K562 (cell line): ENCODE measurements around the gene B3GLCT. TPM values are rescaled to one million over a fixed set of nuclear protein-coding genes. Genes with fewer than 3 reads are reported as not detected.

Source experiments
- ATAC-seq: fragments of 200-7000 bp; cut with Tn5 transposase; 3 replicates; pipeline ENCODE4 v1.9.1; 2020; ENCODE audit warnings: moderate library complexity
- BruUV-seq: library from RNA; stranded (reverse); fragments of 400-500 nt; replicated peaks from 2 replicates; lab custom pipeline; 2021; lab: Mats Ljungman, UMichigan
- CTCF ChIA-PET: fragments of 300-600 bp; formaldehyde crosslinking; extraction: SDS; loops from one replicate; lab custom pipeline; 2021; ENCODE audit warnings: low intra/inter-chr PET ratio; lab: Yijun Ruan, JAX
- POLR2A ChIA-PET: fragments of 300-600, 350-650 bp; sonication (Branson Sonifier 250); formaldehyde crosslinking; extraction: SDS; loops from one replicate; lab custom pipeline; 2021; ENCODE audit warnings: antibody characterized with exemption, inconsistent platforms; lab: Yijun Ruan, JAX
- DNase-seq, 4 experiments: peaks; one replicate each; pipeline versions ENCODE4 v3.0.0 to v3.0.0-alpha.2; 2011 to 2018; ENCODE audit warnings: low spot score in 3 of 4, mixed read lengths in 3 of 4; ENCODE audit errors: extremely low read depth in 1 of 4
- FAIRE-seq: peaks from 2 replicates; lab custom pipeline; 2011; peaks lifted over from hg19 to GRCh38; lab: Jason Lieb, UNC
- H2AFZ ChIP-seq: 2 replicates; pipeline ENCODE4 v1.6.0; 2011; ENCODE audit warnings: low read depth, low read length, control low read depth, inconsistent platforms
- H3K27ac ChIP-seq: fragments of 200-600 bp; 3 replicates; pipeline ENCODE4 v1.8.0; 2011; ENCODE audit warnings: low read depth, mild to moderate bottlenecking, control low read depth, inconsistent platforms, low read length, moderate library complexity, mixed read lengths; ENCODE audit errors: extremely low read depth
- H3K27me3 ChIP-seq, 2 experiments: fragments of 300-600 bp in 1 of 2; 2 replicates in 1 of 2; 3 replicates in 1 of 2; pipeline versions ENCODE4 v1.6.0 to v1.8.0; 2011; ENCODE audit warnings: inconsistent platforms in 2 of 2, low read length in 2 of 2, mild to moderate bottlenecking in 1 of 2, mixed read lengths in 1 of 2, moderate library complexity in 1 of 2; ENCODE audit not compliant: control insufficient read depth in 2 of 2, insufficient read depth in 2 of 2
- H3K36me3 ChIP-seq: fragments of 300-600 bp; 3 replicates; pipeline ENCODE4 v1.8.0; 2011; ENCODE audit warnings: mild to moderate bottlenecking, low read length, inconsistent platforms; ENCODE audit not compliant: control insufficient read depth, insufficient read depth
- H3K4me1 ChIP-seq, 2 experiments: fragments of 200-600 bp in 1 of 2; replicated peaks in 1 of 2; 2 replicates in 1 of 2; 3 replicates in 1 of 2; pipeline versions ENCODE4 v1.5.1 to v1.8.0; 2011; ENCODE audit warnings: inconsistent platforms in 2 of 2, low read length in 2 of 2, mild to moderate bottlenecking in 1 of 2, mixed read lengths in 1 of 2, moderate library complexity in 1 of 2; ENCODE audit not compliant: control insufficient read depth in 2 of 2, insufficient read depth in 2 of 2
- H3K4me2 ChIP-seq: 2 replicates; pipeline ENCODE4 v1.6.1; 2011; ENCODE audit warnings: low read length, control low read depth, inconsistent platforms, mixed read lengths; ENCODE audit not compliant: insufficient read depth
- H3K4me3 ChIP-seq: fragments of 200-600 bp; sonication (generic), shearing (Covaris generic); 2 replicates; pipeline ENCODE4 v1.5.1; 2016; ENCODE audit warnings: control low read depth, inconsistent platforms
- H3K79me2 ChIP-seq: fragments of 200-600 bp; 3 replicates; pipeline ENCODE4 v1.8.0; 2011; ENCODE audit warnings: low read length, inconsistent platforms; ENCODE audit not compliant: control insufficient read depth, insufficient read depth
- H3K9ac ChIP-seq, 2 experiments: 2 replicates each; pipeline versions ENCODE4 v1.6.0 to v1.6.1; 2011; ENCODE audit warnings: low read depth in 2 of 2, low read length in 2 of 2, control low read depth in 1 of 2, inconsistent platforms in 1 of 2, mild to moderate bottlenecking in 1 of 2, mixed read lengths in 1 of 2; ENCODE audit not compliant: insufficient read depth in 1 of 2
- H3K9me1 ChIP-seq: one replicate; pipeline ENCODE4 v1.6.0; 2011; ENCODE audit warnings: inconsistent platforms, mild to moderate bottlenecking, low read length, moderate library complexity; ENCODE audit not compliant: control insufficient read depth, insufficient read depth
- H3K9me3 ChIP-seq: replicated peaks from 2 replicates; pipeline ENCODE4 v1.5.1; 2011; ENCODE audit warnings: low read depth, low read length, inconsistent platforms; ENCODE audit not compliant: control insufficient read depth, insufficient read depth
- H4K20me1 ChIP-seq: replicated peaks from 2 replicates; pipeline ENCODE4 v1.6.1; 2011; ENCODE audit warnings: low read length, inconsistent platforms, mixed read lengths; ENCODE audit not compliant: control insufficient read depth, insufficient read depth
- BRD4 ChIP-seq: fragments of 200-600 bp; sonication (generic); IDR thresholded peaks from 2 replicates; pipeline ENCODE4 v1.6.1; 2017; ENCODE audit warnings: inconsistent platforms
- EWSR1 ChIP-seq: fragments of 450-650 bp; IDR thresholded peaks from 2 replicates; pipeline ENCODE4 v1.6.1; 2018; ENCODE audit warnings: borderline replicate concordance, mild to moderate bottlenecking, low read depth, moderate library complexity; ENCODE audit not compliant: partially characterized antibody
- FUS ChIP-seq: fragments of 200-400 bp; formaldehyde crosslinking; optimal IDR thresholded peaks from 2 replicates; pipeline ENCODE3; 2017; ENCODE audit warnings: low read depth, low read length
- SNRNP70 ChIP-seq: fragments of 200-400 bp; formaldehyde crosslinking; optimal IDR thresholded peaks from 2 replicates; pipeline ENCODE3; 2017; ENCODE audit warnings: low read depth, low read length
- TRIM24 ChIP-seq, 2 experiments: fragments of 450-650 bp; IDR thresholded peaks; 2 replicates each; pipeline ENCODE4 v1.6.1; 2016
- ZBTB9 ChIP-seq: fragments of 450-650 bp; formaldehyde crosslinking; IDR thresholded peaks from 2 replicates; pipeline ENCODE4 v1.4.0; 2020; ENCODE audit warnings: mild to moderate bottlenecking, moderate library complexity
- ZNF512 ChIP-seq: IDR thresholded peaks from 2 replicates; pipeline ENCODE4 v1.6.1; 2016; ENCODE audit warnings: missing genetic modification characterization, missing compliant biosample characterization
- WGBS: fragments of 100-300 bp; shearing (Covaris generic); methylation state at CpG from one replicate; pipeline ENCODE4 v1.1.6; 2016; ENCODE audit warnings: low coverage, mixed read lengths; ENCODE audit not compliant: insufficient coverage; ENCODE audit errors: missing lambda C conversion rate; 5-methylcytosine and 5-hydroxymethylcytosine counted together
- in situ Hi-C: fragments of 300-500 bp; cut with MboI; formaldehyde crosslinking; loops from 4 replicates; pipeline ENCODE4 v1.15.0; 2018; ENCODE audit warnings: inconsistent platforms, mixed read lengths
- intact Hi-C: fragments of 100-400 bp; cut with micrococcal nuclease; formaldehyde crosslinking; loops from 2 replicates; pipeline ENCODE4 v1.14.2; 2022
- polyA plus RNA-seq, 8 experiments: library from polyadenylated mRNA; depleted of rRNA in 4 of 8; stranded (reverse) in 5 of 8; unstranded in 3 of 8; fragments of >200 nt; fragmentation: Nextera tagmentation in 2 of 8; fragmentation: Illumina TruSeq in 1 of 8; extraction: Ambion mirVana in 2 of 8; extraction: Trizol in 1 of 8; gene quantifications; 2 replicates each; pipeline versions ENCODE4 v1.2.1 to v1.2.3, GENCODE V29; 2011 to 2014; ENCODE audit warnings: inconsistent platforms in 1 of 8, missing spikeins in 1 of 8
- total RNA-seq, 7 experiments: library from RNA; depleted of rRNA in 6 of 7; stranded (reverse); fragments of >200 nt in 6 of 7; fragmentation: Illumina TruSeq in 2 of 7; extraction: Trizol in 2 of 7; gene quantifications; 2 replicates each; pipeline versions ENCODE4 v1.2.1 to v1.2.3, GENCODE V29; 2011 to 2021; ENCODE audit warnings: low replicate concordance in 1 of 7
- TF ChIP-seq, protein P1 (sequence below): fragments of 450-650 bp; conservative IDR thresholded peaks from 2 replicates; pipeline ENCODE4 v1.6.1; 2016; ENCODE audit warnings: missing genetic modification characterization, low read depth, mild to moderate bottlenecking, missing compliant biosample characterization, moderate library complexity
- TF ChIP-seq, protein P2 (sequence below): sonication (generic); formaldehyde crosslinking; IDR thresholded peaks from 2 replicates; pipeline ENCODE4 v1.8.1; 2023; ENCODE audit warnings: mild to moderate bottlenecking, missing genetic modification reagents
- TF ChIP-seq, protein P3 (sequence below), 3 experiments: IDR thresholded peaks in 2 of 3; conservative IDR thresholded peaks in 1 of 3; 2 replicates each; pipeline ENCODE4 v1.5.1; 2011 to 2012; ENCODE audit warnings: low read length in 3 of 3, mild to moderate bottlenecking in 3 of 3, control low read depth in 2 of 3, improper control_type of control experiment in 1 of 3, inconsistent platforms in 1 of 3, low read depth in 1 of 3, mixed read lengths in 1 of 3, moderate library complexity in 1 of 3; ENCODE audit not compliant: insufficient read depth in 2 of 3

The B3GLCT gene
- total and polyA plus RNA-seq, 9 of the 15 experiments (the other 6 are each of a cell fraction or from before 2014, with no cell fraction given) = 1.1 to 5.1 (median 2.9) TPM

DNA sequence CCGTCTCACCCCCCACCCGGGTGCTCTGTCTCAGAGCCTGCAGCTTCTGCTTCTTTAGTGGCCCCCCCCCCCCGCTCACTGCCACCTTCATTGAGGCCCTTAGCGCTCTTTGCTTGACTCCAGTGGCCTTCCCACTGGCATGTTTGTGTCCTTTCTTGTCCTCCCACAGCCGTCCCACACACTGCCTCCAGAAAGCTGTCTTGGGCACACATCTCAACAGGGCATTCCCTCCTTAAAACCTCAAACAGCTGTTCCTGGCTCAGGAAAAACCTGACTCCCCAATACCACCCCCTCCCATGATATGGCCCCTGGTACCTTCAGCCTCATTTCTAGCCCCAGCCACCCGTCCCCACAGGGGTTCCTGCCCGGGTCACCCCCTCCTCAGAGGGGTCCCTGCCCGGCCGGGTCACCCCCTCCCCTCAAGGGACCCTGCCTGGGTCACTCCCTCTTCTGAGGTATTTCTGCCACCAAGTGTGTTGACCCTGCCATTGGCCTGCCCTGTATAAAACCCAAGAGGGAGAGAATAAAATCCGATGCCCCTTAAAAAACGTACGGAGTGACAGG is 8.9 kb downstream of the B3GLCT start (continued):
- TF ChIP-seq, protein P1, sequence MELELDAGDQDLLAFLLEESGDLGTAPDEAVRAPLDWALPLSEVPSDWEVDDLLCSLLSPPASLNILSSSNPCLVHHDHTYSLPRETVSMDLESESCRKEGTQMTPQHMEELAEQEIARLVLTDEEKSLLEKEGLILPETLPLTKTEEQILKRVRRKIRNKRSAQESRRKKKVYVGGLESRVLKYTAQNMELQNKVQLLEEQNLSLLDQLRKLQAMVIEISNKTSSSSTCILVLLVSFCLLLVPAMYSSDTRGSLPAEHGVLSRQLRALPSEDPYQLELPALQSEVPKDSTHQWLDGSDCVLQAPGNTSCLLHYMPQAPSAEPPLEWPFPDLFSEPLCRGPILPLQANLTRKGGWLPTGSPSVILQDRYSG = no peak
- TF ChIP-seq ZBTB9 = no peak
- TF ChIP-seq, all 486 proteins: peak for 0

GRCh38 chr13:31209172-31209840 is 9.5 kb downstream of the B3GLCT start:
- intact Hi-C loops (no loop called here), in situ Hi-C loops (no loop called here)
- H3K9me3 ChIP-seq = no peaks in the 10 kb centered on the region
- 26% methylated on average over 4 of the region's 8 CpGs for WGBS
- ChIA-PET CTCF (no interaction called here), POLR2A (no interaction called here)
- no peaks in the 10 kb centered on the region for H3K27me3 ChIP-seq
- no peak for FAIRE-seq
- no peak overlapping the region for H3K9ac ChIP-seq
- H3K4me2 ChIP-seq = no peak overlapping the region
- H3K4me3 ChIP-seq = no peak overlapping the region
- H3K27ac ChIP-seq = no peak overlapping the region
- peaks cover 1 to 3% of the 10 kb centered on the region in 2 experiments; a peak in 3 of 5 replicates for H3K4me1 ChIP-seq
- no TSS peak for BruUV-seq
- H3K36me3 ChIP-seq = no peaks in the 10 kb centered on the region
- H3K79me2 ChIP-seq = no peaks in the 10 kb centered on the region
- H3K9me1 ChIP-seq = no peaks in the 10 kb centered on the region
- peak in 1 of 4 experiments; percentile 17 for DNase-seq
- no peak overlapping the region for H2AFZ ChIP-seq
- no peaks in the 10 kb centered on the region for H4K20me1 ChIP-seq
- ATAC-seq = peak; percentile 16; the same call in 1 of the 3 replicates
- TF ChIP-seq SNRNP70 = no peak
- no peak for TF ChIP-seq FUS
- TF ChIP-seq EWSR1 = no peak
- TF ChIP-seq, protein P2, sequence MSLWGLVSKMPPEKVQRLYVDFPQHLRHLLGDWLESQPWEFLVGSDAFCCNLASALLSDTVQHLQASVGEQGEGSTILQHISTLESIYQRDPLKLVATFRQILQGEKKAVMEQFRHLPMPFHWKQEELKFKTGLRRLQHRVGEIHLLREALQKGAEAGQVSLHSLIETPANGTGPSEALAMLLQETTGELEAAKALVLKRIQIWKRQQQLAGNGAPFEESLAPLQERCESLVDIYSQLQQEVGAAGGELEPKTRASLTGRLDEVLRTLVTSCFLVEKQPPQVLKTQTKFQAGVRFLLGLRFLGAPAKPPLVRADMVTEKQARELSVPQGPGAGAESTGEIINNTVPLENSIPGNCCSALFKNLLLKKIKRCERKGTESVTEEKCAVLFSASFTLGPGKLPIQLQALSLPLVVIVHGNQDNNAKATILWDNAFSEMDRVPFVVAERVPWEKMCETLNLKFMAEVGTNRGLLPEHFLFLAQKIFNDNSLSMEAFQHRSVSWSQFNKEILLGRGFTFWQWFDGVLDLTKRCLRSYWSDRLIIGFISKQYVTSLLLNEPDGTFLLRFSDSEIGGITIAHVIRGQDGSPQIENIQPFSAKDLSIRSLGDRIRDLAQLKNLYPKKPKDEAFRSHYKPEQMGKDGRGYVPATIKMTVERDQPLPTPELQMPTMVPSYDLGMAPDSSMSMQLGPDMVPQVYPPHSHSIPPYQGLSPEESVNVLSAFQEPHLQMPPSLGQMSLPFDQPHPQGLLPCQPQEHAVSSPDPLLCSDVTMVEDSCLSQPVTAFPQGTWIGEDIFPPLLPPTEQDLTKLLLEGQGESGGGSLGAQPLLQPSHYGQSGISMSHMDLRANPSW (CRISPR knock-in tag) = no peak
- TF ChIP-seq ZNF512 (tag) = no peak
- no peak for TF ChIP-seq BRD4
- TF ChIP-seq, protein P3, sequence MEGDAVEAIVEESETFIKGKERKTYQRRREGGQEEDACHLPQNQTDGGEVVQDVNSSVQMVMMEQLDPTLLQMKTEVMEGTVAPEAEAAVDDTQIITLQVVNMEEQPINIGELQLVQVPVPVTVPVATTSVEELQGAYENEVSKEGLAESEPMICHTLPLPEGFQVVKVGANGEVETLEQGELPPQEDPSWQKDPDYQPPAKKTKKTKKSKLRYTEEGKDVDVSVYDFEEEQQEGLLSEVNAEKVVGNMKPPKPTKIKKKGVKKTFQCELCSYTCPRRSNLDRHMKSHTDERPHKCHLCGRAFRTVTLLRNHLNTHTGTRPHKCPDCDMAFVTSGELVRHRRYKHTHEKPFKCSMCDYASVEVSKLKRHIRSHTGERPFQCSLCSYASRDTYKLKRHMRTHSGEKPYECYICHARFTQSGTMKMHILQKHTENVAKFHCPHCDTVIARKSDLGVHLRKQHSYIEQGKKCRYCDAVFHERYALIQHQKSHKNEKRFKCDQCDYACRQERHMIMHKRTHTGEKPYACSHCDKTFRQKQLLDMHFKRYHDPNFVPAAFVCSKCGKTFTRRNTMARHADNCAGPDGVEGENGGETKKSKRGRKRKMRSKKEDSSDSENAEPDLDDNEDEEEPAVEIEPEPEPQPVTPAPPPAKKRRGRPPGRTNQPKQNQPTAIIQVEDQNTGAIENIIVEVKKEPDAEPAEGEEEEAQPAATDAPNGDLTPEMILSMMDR (IDR thresholded peaks at IDR 0.05 in 2 of 3, conservative IDR thresholded peaks at IDR 0.05 in 1 of 3; ENCODE audit: insufficient read depth in 2 of 3, low read depth in 1 of 3, low read length in 3 of 3) = no peak
- TF ChIP-seq TRIM24 (IDR thresholded peaks at IDR 0.05) = no peak
